ENCODE measurements around the gene SLC44A1.

GRCh38 chr9:105396441-105396840, 152.0 kb downstream of the SLC44A1 start:
- TF ChIP-seq SP1 (IDR thresholded peaks at IDR 0.05) (no peak), TARDBP (IDR thresholded peaks at IDR 0.05) (no peak), HDGF (IDR thresholded peaks at IDR 0.05; ENCODE audit: borderline replicate concordance) (no peak), ARNT (IDR thresholded peaks at IDR 0.05) (no peak), ELF4 (IDR thresholded peaks at IDR 0.05) (no peak), NFRKB (IDR thresholded peaks at IDR 0.05) (no peak), FOXA1 (IDR thresholded peaks at IDR 0.05) (no peak), FOXM1 (IDR thresholded peaks at IDR 0.05; ENCODE audit: borderline replicate concordance) (no peak), SUZ12 (IDR thresholded peaks at IDR 0.05) (no peak), PKNOX1 (IDR thresholded peaks at IDR 0.05) (no peak), BHLHE40 (IDR thresholded peaks at IDR 0.05; ENCODE audit: borderline replicate concordance) (no peak), LEF1 (IDR thresholded peaks at IDR 0.05; ENCODE audit: borderline replicate concordance) (no peak), FOXK2 (IDR thresholded peaks at IDR 0.05) (no peak)
